IPS DF 4.7 (cell line): ENCODE results near the gene CEBPE.
A peak's percentile ranks its signal among the peaks of the same experiment; 100 is the strongest.
"Not testable (repeated sequence)": the region's sequence is repeated elsewhere in the genome, so short reads cannot be mapped to it uniquely, and the experiment has no call there.

Source experiments
- DNase-seq: peaks from one replicate; pipeline ENCODE4 v3.0.0-alpha.2; 2013; ENCODE audit warnings: low spot score; ENCODE audit errors: extremely low read depth

CEBPE gene

DNA sequence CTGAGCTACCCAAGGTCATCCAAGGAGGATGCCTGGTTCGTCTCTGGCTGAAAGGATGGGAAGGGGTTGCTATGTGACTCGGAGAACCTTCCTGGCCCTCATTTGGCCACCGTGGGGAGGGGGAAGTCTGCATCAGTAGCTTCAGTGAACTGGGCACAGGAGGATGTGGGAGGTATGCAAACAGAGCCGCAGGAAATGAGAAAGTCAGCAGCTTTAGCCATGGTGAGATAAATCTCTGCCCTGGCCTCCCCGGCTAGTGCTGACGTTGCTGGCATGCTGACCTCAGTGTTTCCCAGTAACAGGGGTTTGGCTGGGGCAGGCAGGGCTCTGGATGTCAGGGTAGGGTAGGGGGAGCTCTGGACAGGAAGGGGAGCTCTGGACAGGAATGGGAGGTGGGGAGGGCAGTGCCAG lies 2.3 kb upstream of the CEBPE start:
- DNase-seq = no peak

DNA sequence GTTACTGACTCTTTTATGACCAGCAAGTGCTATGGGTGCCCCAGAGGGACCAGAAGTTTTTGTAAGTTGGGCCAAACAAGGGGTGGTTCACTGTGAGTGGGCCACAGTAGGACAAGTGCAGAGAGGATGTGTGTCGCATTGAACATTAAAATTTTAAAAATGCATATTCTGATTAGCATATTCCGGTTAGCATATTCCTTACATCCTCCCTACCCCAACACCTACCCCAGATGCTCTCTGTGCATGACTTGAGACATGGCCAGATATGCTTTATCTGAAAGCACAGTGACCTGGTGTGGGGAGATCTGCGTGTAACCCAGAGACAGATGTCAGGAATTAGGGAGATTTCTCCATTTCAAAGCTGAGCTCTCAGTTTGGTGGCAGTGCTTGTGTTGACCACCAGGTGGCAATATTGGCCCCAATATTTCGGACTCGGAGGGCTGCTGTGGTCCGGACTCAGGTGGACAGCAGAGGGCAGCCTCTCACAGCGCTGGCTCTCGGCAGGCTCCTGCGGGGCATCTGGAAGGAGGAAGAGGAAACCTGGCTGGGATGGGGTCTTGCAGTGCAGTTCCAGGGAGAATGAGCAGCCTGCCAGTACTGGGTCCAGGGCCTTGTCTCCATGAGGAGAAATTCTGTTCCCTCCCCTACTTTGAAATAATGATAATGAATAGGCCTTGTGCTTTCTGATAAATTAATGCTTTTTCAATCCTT lies 1.6 kb upstream of the CEBPE start:
- peak; percentile 87 for DNase-seq

DNA sequence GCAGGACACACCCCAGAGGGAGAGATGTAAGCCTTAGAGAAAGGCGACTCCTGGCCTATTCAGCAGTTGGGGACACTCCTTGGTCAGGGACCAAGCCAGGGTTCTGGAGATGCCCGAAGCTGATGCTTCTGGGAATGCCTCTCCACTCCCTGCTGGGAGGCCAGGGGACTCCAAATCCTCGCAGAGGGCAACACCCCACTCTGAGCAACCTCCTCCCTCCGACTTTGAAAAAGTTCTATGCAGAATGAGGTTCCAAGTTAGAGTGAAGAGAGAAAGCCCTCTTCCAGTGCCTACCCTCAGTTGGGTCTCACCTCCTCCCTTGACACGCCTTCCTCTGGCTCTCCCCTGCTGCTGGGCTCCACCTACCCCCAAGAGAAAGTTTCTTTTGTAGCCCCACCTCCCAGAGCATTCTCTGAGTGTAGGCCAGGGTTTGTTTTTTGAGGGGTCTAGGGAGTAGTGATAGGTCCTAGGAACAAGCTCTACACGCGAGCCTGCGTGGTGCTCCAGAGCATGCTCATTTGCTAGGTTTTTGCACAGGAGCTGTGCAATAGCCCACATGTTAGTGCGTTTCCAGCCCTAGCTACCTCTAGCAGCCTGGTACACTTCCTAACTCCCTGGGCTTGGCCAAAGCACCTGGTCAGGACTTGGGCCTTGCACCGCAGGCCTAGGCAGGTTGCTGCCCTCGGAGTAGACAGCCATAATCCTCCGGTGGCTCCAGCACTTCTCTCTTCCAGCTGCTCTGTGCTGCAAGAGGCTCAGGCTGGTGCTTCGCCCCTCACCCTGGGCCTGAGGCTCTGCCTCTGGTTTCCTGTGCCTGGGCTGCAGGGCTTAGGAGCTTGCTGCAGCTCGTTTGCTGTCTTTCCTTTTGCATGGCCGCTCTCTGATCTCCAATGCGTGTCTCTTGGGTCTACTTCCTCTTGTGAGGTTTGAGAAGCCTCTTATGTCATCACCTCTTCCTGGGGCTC lies 590 bp upstream of the CEBPE start:
- no peak for DNase-seq

DNA sequence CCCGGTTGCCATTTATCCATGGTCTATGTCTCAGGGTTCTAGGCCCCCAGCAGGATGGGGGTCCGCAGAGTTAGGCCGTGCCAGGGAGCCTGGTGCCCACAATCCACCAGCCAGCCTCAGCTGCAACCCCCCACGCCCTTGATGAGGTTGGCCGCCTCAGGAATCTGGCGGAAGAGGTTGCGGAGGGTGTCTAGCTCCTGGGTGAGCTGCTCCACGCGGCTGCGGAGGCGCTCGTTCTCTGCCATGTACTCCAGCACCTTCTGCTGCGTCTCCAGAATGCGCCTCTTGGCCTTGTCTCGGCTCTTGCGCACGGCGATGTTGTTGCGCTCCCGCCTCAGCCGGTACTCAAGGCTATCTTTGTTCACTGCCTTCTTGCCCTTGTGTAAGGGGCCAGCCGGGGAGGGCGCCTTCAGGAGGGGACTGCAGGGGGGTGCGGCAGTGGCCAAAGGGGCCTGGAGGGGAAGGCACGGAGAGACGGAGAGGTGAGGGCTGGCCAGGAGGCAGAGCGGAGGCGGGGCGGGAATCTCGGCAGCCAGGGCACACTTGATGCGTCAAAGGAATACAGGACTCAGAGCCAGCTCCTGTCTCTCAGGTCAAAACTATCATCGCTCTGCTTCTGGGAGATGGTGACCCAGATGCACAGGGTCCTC lies 1.6 kb downstream of the CEBPE start:
- DNase-seq = no peak

DNA sequence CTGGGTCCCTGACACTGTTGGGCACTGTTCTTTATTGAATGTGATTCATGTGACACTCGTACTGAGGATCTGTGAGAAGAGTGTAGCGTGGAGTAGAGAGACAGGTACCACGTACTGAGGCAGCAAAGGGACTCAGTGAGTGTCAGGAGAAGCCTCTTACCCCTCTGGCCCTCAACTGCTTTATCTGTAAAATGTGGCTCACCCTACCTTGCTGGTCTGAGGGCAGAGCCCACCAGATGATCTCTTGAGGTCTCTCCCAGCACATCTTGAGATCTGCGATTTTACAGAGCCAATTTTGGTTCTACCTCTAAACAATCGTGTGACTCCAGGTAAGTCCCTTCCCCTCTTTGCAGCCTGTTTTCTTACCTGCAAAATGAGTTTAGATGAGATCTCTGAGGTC lies 3.1 kb downstream of the CEBPE start:
- no peak for DNase-seq

DNA sequence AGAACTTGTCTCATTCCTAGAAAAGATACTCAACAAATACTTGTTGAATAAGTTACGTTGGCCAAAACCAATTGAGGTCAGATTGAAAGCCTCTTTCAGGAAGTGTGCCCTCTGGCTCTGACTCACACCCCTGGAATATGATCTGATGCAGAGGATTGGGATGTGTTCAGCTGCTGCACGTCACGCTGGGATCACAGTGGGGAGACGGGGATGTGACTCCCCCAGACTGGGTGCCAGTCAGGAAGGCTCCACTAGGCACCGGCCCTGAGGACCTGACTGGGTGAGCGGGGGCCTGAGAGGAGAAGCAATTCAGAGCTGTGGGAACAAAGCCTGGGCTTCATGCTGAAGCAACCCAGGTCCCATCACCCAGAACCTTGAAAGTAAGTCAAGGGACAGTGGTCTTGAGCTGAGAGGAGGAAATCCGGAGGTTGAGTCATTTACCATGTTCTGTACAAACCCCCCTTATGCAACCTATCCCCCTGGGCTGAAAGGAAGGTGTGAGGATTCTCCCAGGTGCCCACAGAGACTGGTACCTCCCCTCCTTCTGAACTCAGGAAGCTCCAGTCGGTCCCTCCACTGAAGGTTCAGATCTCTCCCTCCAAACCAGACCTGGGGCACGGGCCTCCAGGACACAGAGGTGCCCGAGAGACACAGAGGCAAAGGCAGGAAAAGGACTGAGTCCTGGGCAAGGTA lies 3.9 kb downstream of the CEBPE start:
- DNase-seq = no peak

DNA sequence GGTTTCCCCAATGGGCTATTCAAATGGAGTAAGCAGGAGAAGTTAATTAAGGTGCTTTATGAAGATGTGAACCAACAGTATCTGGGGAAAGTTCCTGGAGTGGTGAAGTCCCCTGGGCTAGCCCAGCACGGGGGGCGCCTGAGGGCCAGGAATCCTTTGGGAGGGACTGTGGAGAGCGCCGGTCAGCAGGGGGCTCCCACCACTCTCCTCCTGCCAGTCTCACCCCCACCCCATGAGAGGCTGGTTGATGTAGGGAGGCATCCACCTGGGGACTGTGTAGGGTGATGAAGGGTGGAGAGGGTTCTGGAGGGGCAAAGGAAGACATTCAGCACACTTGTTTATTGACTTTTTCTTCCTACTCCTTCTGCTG lies 4.4 kb downstream of the CEBPE start:
- DNase-seq = no peak

DNA sequence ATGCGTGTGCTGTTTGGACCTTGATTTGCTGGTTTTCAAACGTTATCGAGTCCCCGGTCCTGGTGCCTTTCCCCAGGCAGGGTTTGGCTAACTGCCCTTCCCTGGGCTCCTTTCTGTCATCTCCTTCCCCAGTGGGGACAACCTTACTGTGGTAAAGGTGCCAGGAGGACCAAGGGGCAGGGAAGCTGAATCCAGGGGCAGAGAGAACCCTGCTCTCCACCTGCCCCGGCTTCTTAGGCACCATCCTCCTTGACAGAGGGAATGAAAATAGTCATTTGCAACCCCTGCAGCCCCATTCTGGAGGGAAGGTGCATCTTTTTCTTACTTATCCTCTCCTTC lies 5.0 kb downstream of the CEBPE start:
- DNase-seq = no peak

DNA sequence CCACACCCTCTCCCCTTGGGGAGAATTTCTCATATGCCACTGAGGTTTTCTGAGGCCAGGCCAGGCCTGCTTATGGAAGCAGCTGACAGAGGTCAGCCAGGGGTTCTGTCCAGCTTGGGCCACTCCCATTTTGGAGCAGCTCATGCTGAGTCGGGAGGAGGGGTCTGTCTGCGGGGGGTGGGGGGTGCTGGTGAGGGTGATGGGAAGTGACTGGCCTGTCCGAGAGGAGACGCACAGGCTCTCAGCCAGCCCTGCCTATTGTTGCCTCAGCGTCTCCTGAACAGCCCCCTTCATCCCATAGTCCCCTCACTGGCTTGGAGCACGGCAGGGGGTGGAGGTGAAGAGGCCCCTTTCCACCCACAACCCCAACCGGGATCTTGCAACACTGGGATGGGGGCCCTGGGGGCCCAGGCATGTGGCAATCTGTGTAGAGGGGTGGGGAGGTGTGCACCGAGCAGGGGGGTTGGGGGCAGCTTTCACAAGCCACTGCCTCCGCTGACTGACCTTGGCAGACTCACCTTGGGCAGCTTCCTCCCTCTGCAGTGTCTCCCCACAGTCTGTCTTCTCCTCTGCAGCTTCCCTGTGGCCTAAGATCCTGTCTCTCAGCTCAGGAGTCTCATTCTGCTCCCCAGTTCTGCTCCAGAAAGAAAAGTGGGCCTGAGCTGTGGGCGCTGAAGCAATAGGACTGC lies 5.5 kb downstream of the CEBPE start:
- no peak for DNase-seq

DNA sequence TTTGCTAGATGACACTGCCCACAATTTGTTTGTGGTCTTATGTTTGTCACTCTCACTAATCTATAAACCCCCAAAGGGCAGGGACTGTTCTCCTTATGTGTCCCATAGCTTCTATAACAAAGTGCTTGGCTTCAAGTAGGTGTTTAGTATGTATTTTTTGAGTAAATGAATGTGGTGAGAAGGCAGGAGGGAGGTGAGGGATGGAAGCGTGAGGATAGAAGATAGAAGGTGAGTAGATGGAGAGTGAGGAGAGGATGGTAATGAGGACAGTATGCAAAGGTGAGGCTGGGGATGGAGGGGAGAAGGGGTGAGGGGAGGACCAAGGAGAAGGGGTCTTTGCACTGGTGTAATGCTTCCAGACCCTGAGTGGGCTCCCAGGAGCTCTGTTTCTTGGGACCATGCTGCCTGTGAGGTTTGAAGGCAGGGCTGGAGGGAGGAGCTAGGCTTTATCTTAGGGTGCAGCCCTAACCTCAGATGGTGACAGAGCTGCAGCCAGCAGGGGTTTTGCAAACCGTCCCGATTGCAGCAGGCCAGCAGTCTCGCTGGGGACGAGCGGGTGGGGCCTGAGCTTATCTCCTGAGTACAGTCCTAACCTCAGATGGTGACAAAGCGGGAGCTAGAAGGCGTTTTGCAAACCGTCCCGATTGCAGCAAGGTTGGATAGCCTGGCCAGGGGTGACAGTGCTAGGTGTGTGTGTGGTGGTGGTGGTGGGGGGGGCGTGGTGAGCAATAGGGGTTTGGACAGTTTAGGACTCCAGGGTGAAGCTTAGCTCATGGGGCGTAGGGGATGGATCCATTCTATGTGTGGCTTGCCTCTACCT lies 6.5 kb downstream of the CEBPE start:
- no peak for DNase-seq

DNA sequence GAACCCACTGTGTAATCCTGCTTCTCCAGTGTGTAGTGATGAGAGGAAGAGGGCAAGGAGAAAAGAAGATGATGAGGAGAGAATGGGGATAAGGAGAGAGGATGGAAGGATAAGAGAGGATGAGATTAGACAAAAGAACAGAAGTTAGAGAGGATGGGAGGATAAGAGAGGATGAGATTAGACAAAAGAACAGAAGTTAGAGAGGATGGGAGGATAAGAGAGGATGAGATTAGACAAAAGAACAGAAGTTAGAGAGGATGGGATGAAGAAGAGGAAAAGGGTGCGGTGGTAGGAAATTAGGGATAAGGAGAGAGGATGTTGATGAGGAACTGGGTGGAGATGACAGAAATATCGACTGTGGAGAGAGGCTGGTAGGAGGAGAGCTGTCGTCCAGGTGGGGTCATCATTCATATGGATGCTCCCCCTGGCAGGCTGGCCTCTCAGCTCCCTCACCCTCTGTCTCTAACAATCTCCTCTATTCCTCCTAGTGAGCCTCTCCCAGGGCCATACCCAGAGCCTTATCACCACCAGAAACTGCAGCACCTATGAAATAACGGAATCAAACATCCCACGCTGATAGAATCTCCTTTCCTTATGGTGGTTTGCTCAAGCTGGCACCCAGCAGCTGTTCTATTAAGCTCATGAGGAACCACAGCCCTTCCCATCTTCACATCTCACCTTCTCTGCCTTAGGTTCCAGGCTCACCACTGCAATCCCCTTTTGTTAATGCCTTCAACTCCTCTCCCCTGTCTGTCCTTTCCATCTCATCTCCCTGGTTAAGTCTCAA lies 8.3 kb downstream of the CEBPE start:
- DNase-seq = no peak

DNA sequence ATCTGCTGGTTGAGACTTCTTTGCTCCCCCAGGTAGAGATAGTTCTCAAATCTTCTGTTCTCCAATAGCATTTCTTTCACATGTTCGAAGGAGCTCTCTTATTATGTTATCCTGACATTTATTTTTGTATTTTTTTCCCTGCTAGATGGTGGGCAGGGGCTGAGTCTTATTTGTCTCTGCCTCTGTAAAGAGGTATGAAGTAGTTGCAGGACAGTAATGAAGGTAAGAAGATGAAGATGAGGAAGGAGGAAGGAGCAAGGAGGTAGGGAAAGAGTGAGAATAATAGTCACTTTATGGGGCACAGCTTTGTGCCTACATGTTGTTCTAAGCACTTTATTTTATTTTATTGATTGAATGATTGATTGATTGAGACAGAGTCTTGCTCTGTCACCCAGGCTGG lies 9.3 kb downstream of the CEBPE start:
- no peak for DNase-seq

DNA sequence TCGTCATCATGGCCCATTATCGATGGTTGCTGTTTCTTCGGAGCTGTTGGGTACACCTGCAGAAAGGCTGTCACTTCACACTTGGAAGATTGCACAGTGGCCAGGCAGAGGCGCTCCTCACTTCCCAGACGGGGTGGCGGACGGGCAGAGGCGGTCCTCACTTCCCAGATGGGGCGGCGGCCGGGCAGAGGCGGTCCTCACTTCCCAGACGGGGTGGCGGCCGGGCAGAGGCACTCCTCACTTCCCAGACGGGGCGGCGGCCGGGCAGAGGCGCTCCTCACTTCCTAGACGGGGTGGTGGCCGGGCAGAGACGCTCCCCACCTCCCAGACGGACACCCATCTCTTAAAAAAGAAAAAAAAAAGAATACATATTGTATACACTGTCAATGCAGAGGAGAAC lies 10.9 kb downstream of the CEBPE start:
- not testable (repeated sequence) for DNase-seq

DNA sequence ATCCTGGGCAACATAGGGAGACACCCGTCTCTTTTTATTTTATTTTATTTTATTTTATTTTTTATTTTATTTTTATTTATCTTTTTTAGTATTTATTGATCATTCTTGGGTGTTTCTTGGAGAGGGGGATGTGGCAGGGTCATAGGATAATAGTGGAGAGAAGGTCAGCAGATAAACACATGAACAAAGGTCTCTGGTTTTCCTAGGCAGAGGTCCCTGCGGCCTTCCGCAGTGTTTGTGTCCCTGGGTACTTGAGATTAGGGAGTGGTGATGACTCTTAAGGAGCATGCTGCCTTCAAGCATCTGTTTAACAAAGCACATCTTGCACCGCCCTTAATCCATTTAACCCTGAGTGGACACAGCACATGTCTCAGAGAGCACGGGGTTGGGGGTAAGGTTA lies 11.4 kb downstream of the CEBPE start:
- DNase-seq = not testable (repeated sequence)

DNA sequence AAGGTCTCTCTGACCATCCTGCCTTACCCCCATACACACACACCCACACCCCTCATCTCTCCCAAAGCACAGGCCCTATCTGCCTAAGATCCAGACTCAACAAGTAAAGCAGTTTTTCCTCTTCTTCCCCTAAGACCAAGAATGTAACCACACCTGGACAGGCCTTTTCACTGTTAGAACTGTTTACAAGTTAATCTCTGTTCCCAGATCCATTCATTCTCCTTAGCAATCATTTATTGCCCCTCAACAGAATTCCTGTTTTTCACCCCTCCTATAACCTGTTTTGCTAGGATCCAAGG lies 12.4 kb downstream of the CEBPE start:
- DNase-seq = no peak

DNA sequence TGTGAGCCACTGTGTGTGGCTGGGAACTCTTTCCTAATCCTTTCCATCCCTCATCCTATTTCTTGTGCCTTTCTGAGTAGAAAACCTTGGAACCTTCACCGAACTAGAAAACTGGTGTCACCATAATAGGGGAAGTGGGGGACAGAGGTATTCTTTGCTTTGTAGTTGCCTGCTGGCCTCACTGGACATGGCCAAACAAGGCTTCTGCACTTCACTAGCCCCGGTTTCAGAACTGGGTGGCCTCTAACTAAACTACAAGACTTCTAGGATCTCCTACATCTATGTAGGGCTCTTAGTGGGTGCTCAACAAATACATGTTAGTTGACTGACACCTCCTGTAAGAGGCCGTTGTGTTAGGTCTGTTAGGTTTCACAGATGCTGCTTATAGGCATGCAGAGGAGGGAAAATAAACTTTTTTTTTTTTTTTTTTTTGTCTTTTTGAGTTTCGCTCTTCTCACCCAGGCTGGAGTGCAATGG lies 13.7 kb downstream of the CEBPE start:
- no peak for DNase-seq

DNA sequence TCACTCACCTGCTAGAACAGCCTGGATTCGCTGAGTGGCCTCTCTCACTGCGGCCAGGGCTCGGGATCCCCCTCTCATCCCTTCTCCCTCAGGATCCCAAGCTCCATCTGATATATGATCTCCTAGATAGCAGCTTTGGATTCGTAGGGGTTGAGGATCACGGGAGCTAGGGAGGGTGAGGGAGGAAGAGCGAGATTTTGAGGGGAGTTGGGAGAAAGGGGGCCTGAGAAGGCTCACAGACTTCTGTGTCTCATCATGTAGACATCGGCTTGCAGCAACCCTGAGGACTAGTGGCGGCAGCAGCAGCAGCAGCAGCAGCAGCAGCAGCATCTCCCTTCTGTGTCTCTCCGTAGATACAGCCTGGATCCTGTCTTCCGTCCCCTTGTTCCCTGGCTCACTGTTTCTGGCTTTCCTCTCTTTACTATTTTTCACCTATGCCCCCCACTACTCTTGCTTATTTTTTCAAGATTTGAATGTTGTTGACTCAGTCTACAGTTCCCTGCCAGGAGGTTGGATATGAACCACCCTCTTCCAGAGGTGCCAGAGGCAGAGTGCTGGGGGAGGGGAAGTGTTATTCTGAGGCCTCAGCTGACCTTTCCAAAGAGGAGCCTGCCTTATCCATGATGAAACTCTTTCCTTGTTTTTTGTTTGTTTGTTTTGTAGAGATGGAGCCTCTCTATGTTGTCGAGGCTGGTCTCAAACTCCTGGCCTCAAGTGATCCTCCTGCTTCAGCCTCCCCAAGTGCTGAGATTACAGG lies 14.3 kb downstream of the CEBPE start, which contains the start of gene CIROP:
Gene CIROP, minus strand, starts transcription at position 399 of the 757 bp plus-strand sequence. Its CDS starts 69 bp downstream, at position 330.
- no peak for DNase-seq

DNA sequence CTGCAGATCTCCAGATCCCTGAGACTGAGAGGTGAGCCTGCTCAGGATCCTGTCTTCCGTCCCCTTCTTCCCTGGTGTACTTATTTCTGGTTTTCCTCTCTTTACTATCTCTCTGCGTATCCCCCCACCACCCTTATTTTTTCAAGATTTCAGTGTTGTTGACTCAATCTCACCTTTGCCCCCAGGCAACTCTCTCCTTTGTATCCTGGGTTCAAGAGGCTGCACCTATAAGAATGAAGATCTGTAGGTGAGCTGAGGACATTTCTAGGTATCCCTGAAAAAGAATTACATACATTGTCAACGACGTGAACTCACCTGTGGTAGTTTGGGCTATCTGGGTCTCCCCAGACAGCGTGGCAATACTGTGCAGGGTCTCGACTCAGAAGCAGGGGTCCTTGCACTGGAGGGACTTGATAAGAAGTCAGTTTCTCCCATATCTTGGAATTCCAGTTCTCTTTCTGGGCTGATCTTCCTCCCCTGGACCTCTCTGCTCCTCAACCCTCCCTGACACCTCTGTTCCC lies 14.9 kb downstream of the CEBPE start:
- DNase-seq = no peak
